GM20000 (cell line): Measurements from ENCODE around the gene LMAN2L.
A peak's percentile ranks its signal among the peaks of the same experiment; 100 is the strongest.

Experiments
- DNase-seq: peaks from one replicate; pipeline ENCODE4 v3.0.0; 2012; ENCODE audit warnings: low spot score
- CTCF ChIP-seq: IDR thresholded peaks from 2 replicates; pipeline ENCODE4 v1.5.1; 2012; ENCODE audit warnings: mild to moderate bottlenecking, control low read depth; ENCODE audit errors: extremely low read depth, missing control alignments

LMAN2L gene

GRCh38 chr2:96767135-96767871 is 27.4 kb upstream of the LMAN2L start:
- no peak for DNase-seq
- no peak for TF ChIP-seq CTCF

- no peak for TF ChIP-seq CTCF
- DNase-seq = no peak
Measured at GRCh38 chr2:96764253-96764637, 24.4 kb upstream of the LMAN2L start.

- peak; percentile 29 for TF ChIP-seq CTCF
- DNase-seq = peak; percentile 66
Measured at GRCh38 chr2:96763511-96764252, 23.8 kb upstream of the LMAN2L start.

GRCh38 chr2:96762529-96763311 is 22.9 kb upstream of the LMAN2L start:
- peak; percentile 48 for DNase-seq
- no peak for TF ChIP-seq CTCF

- DNase-seq = no peak
- TF ChIP-seq CTCF = peak; percentile 71
Measured at GRCh38 chr2:96760986-96761832, 21.3 kb upstream of the LMAN2L start.

- DNase-seq = peak; percentile 97
- TF ChIP-seq CTCF = no peak
Measured at GRCh38 chr2:96760036-96760985, 20.4 kb upstream of the LMAN2L start, which contains the start of gene CNNM4. TSS of gene CNNM4 (plus strand) at chr2:96760902. CDS start at chr2:96761000, 98 bp downstream.
